ENCODE measurements around the gene ASTN2.

DNA sequence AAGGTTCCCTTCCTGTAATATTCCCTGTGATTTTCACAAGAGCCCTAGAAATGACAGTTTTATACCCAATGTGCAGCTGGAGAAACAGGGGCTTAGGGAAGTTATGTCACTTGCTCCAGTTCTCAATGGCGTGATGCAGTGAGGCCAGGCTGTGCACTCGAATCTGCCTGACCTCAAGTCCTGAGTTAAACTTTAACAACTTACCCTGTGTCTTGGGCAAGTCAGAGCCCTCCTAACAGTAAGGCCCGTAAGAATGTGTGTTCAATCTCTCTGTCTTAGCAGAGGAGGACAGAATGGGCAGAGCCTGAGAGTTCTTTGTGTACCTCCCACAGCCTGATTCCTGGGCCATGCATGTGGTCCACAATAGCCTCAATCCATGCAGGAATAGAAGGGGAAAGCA lies 546.7 kb downstream of the ASTN2 start:
- TF ChIP-seq POLR2A (IDR thresholded peaks at IDR 0.05; ENCODE audit: low read length): no peak
- TF ChIP-seq, protein P1, sequence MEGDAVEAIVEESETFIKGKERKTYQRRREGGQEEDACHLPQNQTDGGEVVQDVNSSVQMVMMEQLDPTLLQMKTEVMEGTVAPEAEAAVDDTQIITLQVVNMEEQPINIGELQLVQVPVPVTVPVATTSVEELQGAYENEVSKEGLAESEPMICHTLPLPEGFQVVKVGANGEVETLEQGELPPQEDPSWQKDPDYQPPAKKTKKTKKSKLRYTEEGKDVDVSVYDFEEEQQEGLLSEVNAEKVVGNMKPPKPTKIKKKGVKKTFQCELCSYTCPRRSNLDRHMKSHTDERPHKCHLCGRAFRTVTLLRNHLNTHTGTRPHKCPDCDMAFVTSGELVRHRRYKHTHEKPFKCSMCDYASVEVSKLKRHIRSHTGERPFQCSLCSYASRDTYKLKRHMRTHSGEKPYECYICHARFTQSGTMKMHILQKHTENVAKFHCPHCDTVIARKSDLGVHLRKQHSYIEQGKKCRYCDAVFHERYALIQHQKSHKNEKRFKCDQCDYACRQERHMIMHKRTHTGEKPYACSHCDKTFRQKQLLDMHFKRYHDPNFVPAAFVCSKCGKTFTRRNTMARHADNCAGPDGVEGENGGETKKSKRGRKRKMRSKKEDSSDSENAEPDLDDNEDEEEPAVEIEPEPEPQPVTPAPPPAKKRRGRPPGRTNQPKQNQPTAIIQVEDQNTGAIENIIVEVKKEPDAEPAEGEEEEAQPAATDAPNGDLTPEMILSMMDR (IDR thresholded peaks at IDR 0.05): no peak
- TF ChIP-seq RCOR1 (IDR thresholded peaks at IDR 0.05; ENCODE audit: low read depth, low read length): no peak
- no peak for TF ChIP-seq MYC (IDR thresholded peaks at IDR 0.05; ENCODE audit: borderline replicate concordance, low read length)
- no peak for TF ChIP-seq RFX5 (IDR thresholded peaks at IDR 0.05)
- TF ChIP-seq, protein P2, sequence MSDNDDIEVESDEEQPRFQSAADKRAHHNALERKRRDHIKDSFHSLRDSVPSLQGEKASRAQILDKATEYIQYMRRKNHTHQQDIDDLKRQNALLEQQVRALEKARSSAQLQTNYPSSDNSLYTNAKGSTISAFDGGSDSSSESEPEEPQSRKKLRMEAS (IDR thresholded peaks at IDR 0.05): no peak; the same call in 1 of the 2 replicates
- no peak for TF ChIP-seq POLR2AphosphoS2 (conservative IDR thresholded peaks at IDR 0.05; ENCODE audit: low read length)
- TF ChIP-seq, protein P3, sequence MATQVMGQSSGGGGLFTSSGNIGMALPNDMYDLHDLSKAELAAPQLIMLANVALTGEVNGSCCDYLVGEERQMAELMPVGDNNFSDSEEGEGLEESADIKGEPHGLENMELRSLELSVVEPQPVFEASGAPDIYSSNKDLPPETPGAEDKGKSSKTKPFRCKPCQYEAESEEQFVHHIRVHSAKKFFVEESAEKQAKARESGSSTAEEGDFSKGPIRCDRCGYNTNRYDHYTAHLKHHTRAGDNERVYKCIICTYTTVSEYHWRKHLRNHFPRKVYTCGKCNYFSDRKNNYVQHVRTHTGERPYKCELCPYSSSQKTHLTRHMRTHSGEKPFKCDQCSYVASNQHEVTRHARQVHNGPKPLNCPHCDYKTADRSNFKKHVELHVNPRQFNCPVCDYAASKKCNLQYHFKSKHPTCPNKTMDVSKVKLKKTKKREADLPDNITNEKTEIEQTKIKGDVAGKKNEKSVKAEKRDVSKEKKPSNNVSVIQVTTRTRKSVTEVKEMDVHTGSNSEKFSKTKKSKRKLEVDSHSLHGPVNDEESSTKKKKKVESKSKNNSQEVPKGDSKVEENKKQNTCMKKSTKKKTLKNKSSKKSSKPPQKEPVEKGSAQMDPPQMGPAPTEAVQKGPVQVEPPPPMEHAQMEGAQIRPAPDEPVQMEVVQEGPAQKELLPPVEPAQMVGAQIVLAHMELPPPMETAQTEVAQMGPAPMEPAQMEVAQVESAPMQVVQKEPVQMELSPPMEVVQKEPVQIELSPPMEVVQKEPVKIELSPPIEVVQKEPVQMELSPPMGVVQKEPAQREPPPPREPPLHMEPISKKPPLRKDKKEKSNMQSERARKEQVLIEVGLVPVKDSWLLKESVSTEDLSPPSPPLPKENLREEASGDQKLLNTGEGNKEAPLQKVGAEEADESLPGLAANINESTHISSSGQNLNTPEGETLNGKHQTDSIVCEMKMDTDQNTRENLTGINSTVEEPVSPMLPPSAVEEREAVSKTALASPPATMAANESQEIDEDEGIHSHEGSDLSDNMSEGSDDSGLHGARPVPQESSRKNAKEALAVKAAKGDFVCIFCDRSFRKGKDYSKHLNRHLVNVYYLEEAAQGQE (IDR thresholded peaks at IDR 0.05): no peak
- TF ChIP-seq, protein P4, sequence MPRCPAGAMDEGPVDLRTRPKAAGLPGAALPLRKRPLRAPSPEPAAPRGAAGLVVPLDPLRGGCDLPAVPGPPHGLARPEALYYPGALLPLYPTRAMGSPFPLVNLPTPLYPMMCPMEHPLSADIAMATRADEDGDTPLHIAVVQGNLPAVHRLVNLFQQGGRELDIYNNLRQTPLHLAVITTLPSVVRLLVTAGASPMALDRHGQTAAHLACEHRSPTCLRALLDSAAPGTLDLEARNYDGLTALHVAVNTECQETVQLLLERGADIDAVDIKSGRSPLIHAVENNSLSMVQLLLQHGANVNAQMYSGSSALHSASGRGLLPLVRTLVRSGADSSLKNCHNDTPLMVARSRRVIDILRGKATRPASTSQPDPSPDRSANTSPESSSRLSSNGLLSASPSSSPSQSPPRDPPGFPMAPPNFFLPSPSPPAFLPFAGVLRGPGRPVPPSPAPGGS (IDR thresholded peaks at IDR 0.05): no peak
- TF ChIP-seq, protein P5, sequence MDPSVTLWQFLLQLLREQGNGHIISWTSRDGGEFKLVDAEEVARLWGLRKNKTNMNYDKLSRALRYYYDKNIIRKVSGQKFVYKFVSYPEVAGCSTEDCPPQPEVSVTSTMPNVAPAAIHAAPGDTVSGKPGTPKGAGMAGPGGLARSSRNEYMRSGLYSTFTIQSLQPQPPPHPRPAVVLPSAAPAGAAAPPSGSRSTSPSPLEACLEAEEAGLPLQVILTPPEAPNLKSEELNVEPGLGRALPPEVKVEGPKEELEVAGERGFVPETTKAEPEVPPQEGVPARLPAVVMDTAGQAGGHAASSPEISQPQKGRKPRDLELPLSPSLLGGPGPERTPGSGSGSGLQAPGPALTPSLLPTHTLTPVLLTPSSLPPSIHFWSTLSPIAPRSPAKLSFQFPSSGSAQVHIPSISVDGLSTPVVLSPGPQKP (IDR thresholded peaks at IDR 0.05; ENCODE audit: low read depth, low read length): no peak
- TF ChIP-seq, protein P6, sequence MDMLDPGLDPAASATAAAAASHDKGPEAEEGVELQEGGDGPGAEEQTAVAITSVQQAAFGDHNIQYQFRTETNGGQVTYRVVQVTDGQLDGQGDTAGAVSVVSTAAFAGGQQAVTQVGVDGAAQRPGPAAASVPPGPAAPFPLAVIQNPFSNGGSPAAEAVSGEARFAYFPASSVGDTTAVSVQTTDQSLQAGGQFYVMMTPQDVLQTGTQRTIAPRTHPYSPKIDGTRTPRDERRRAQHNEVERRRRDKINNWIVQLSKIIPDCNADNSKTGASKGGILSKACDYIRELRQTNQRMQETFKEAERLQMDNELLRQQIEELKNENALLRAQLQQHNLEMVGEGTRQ (IDR thresholded peaks at IDR 0.05): no peak
- no peak for TF ChIP-seq ESRRA (IDR thresholded peaks at IDR 0.05; ENCODE audit: borderline replicate concordance, low read length)
- TF ChIP-seq RNF2 (IDR thresholded peaks at IDR 0.05; ENCODE audit: borderline replicate concordance, low read depth): no peak
- no peak for TF ChIP-seq FOSL2 (IDR thresholded peaks at IDR 0.05)
- no peak for TF ChIP-seq FOSL2 (CRISPR knock-in tag; IDR thresholded peaks at IDR 0.05)
